Liver (tissue), 9 donors: Measurements from ENCODE around the gene CADM3. TPM values are rescaled to one million over a fixed set of nuclear protein-coding genes. Genes with fewer than 3 reads are reported as not detected.

Source experiments
- DNase-seq: peaks from one replicate; pipeline ENCODE4 v3.0.0-alpha.2; 2017; ENCODE audit warnings: low spot score
- H3K27ac ChIP-seq, 2 donors: one replicate each; pipeline ENCODE4 v1.7.0; 2013; ENCODE audit warnings: inconsistent platforms in 2 of 2, low read length in 2 of 2, control low read depth in 1 of 2, low read depth in 1 of 2, mild to moderate bottlenecking in 1 of 2
- H3K27me3 ChIP-seq, 4 donors: one replicate each; pipeline versions ENCODE4 v1.6.1 to v1.7.0; 2013; ENCODE audit warnings: low read length in 3 of 4, inconsistent platforms in 1 of 4, mild to moderate bottlenecking in 1 of 4, moderate library complexity in 1 of 4; ENCODE audit not compliant: control insufficient read depth in 4 of 4, insufficient read depth in 4 of 4
- H3K36me3 ChIP-seq, 4 donors: one replicate each; pipeline versions ENCODE4 v1.6.1 to v1.7.0; 2013; ENCODE audit warnings: low read length in 3 of 4, mild to moderate bottlenecking in 3 of 4, low read depth in 1 of 4, moderate library complexity in 1 of 4; ENCODE audit not compliant: control insufficient read depth in 4 of 4, insufficient read depth in 3 of 4
- H3K4me1 ChIP-seq, 4 donors: one replicate each; pipeline versions ENCODE4 v1.6.1 to v1.7.0; 2013; ENCODE audit warnings: low read length in 3 of 4, mild to moderate bottlenecking in 3 of 4, moderate library complexity in 1 of 4; ENCODE audit not compliant: control insufficient read depth in 4 of 4, insufficient read depth in 4 of 4
- H3K4me3 ChIP-seq, 3 donors: one replicate each; pipeline versions ENCODE4 v1.6.1 to v1.7.0; 2013; ENCODE audit warnings: low read length in 3 of 3, control low read depth in 1 of 3, low read depth in 1 of 3, mild to moderate bottlenecking in 1 of 3
- H3K9ac ChIP-seq, 2 donors: one replicate each; pipeline ENCODE4 v1.7.0; 2013; ENCODE audit warnings: low read length in 2 of 2, mild to moderate bottlenecking in 2 of 2, moderate library complexity in 2 of 2, control low read depth in 1 of 2, low read depth in 1 of 2
- H3K9me3 ChIP-seq, 4 donors: one replicate each; pipeline versions ENCODE4 v1.6.1 to v1.7.0; 2013; ENCODE audit warnings: low read length in 3 of 4; ENCODE audit not compliant: control insufficient read depth in 4 of 4
- ATF3 ChIP-seq: IDR thresholded peaks from 2 replicates; pipeline ENCODE4 v1.6.1; 2016; ENCODE audit warnings: antibody characterized with exemption
- CTCF ChIP-seq: fragments of 150-350 bp; IDR thresholded peaks from 2 replicates; pipeline ENCODE4 v1.5.1; 2017; ENCODE audit warnings: improper control_type of control experiment, low read depth, low read length; ENCODE audit not compliant: missing input control
- EGR1 ChIP-seq, 2 donors: IDR thresholded peaks; 2 replicates each; pipeline ENCODE4 v1.6.1; 2016 to 2018; ENCODE audit warnings: antibody characterized with exemption in 2 of 2, low read depth in 2 of 2
- FOXA1 ChIP-seq: IDR thresholded peaks from 2 replicates; pipeline ENCODE4 v1.6.1; 2016; ENCODE audit warnings: antibody characterized with exemption
- FOXA2 ChIP-seq: IDR thresholded peaks from 2 replicates; pipeline ENCODE4 v1.6.1; 2016; ENCODE audit warnings: antibody characterized with exemption
- GABPA ChIP-seq, 2 donors: IDR thresholded peaks in 1 of 2; conservative IDR thresholded peaks in 1 of 2; 2 replicates each; pipeline ENCODE4 v1.6.1; 2016; ENCODE audit warnings: antibody characterized with exemption in 2 of 2, mild to moderate bottlenecking in 1 of 2, moderate library complexity in 1 of 2
- HNF4A ChIP-seq, 2 donors: conservative IDR thresholded peaks; 2 replicates each; pipeline ENCODE4 v1.6.1; 2016; ENCODE audit warnings: antibody characterized with exemption in 2 of 2, mild to moderate bottlenecking in 2 of 2
- HNF4G ChIP-seq: IDR thresholded peaks from 2 replicates; pipeline ENCODE4 v1.6.1; 2016; ENCODE audit warnings: antibody characterized with exemption
- JUND ChIP-seq, 2 donors: IDR thresholded peaks; 2 replicates each; pipeline ENCODE4 v1.6.1; 2016; ENCODE audit warnings: antibody characterized with exemption in 2 of 2
- MAX ChIP-seq: IDR thresholded peaks from 2 replicates; pipeline ENCODE4 v1.6.1; 2016; ENCODE audit warnings: antibody characterized with exemption
- REST ChIP-seq: IDR thresholded peaks from 2 replicates; pipeline ENCODE4 v1.6.1; 2016; ENCODE audit warnings: antibody characterized with exemption, mild to moderate bottlenecking
- RXRA ChIP-seq, 2 donors: IDR thresholded peaks; 2 replicates each; pipeline ENCODE4 v1.6.1; 2017 to 2018; ENCODE audit warnings: antibody characterized with exemption in 2 of 2, mild to moderate bottlenecking in 1 of 2
- SP1 ChIP-seq: IDR thresholded peaks from 2 replicates; pipeline ENCODE4 v1.6.1; 2018; ENCODE audit warnings: antibody characterized with exemption, mild to moderate bottlenecking
- TAF1 ChIP-seq: conservative IDR thresholded peaks from 2 replicates; pipeline ENCODE4 v1.6.1; 2016; ENCODE audit warnings: antibody characterized with exemption, mild to moderate bottlenecking
- YY1 ChIP-seq: IDR thresholded peaks from 2 replicates; pipeline ENCODE4 v1.6.1; 2016; ENCODE audit warnings: antibody characterized with exemption, mild to moderate bottlenecking
- ZBTB33 ChIP-seq: IDR thresholded peaks from 2 replicates; pipeline ENCODE4 v1.6.1; 2016; ENCODE audit warnings: antibody characterized with exemption
- WGBS: extraction: QIAGEN DNeasy Blood & Tissue Kit; methylation state at CpG from one replicate; pipeline ENCODE4 v1.1.7; 2013; 5-methylcytosine and 5-hydroxymethylcytosine counted together
- polyA plus RNA-seq, 2 donors: library from polyadenylated mRNA; stranded (reverse) in 1 of 2; unstranded in 1 of 2; fragments of 200-250 nt in 1 of 2; fragments of >200 nt in 1 of 2; fragmentation: Nextera tagmentation in 1 of 2; extraction: Ambion mirVana in 1 of 2; gene quantifications; one replicate each; pipeline versions ENCODE4 v1.2.1 to v1.2.3, GENCODE V29; 2013 to 2015
- total RNA-seq, 2 donors: library from RNA; depleted of rRNA; stranded (reverse); fragments of >200 nt; gene quantifications; one replicate each; pipeline ENCODE4 v1.2.3, GENCODE V29; 2014
- donor health status: healthy.
- donor health status: healthy.
- donor health status: healthy.
- donor health status: healthy.
- donor health status: healthy.

Gene CADM3
- total and polyA plus RNA-seq, 4 donors: 0.14 to 0.25 (median 0.16) TPM

- TF ChIP-seq HNF4A (conservative IDR thresholded peaks at IDR 0.05): no peak
- TF ChIP-seq HNF4G: no peak
- TF ChIP-seq JUND (IDR thresholded peaks at IDR 0.05): no peak
- TF ChIP-seq FOXA2: no peak
- TF ChIP-seq MAX: no peak
- no peak for TF ChIP-seq CTCF
- no peak for TF ChIP-seq RXRA (IDR thresholded peaks at IDR 0.05)
- TF ChIP-seq REST: no peak
- TF ChIP-seq FOXA1: no peak
- TF ChIP-seq EGR1 (IDR thresholded peaks at IDR 0.05; ENCODE audit: low read depth in 2 of 2): no peak
- no peak for TF ChIP-seq ATF3
- TF ChIP-seq SP1: no peak
- TF ChIP-seq GABPA (IDR thresholded peaks at IDR 0.05 in 1 of 2, conservative IDR thresholded peaks at IDR 0.05 in 1 of 2): no peak
- no peaks in the 10 kb centered on the region for H3K9me3 ChIP-seq
- no peaks in the 10 kb centered on the region for H3K4me1 ChIP-seq
- WGBS: 54% methylated on average over 5 of the region's 5 CpGs
- no peaks in the 10 kb centered on the region for H3K36me3 ChIP-seq
- DNase-seq: no peak
- no peak overlapping the region for H3K9ac ChIP-seq
- peaks cover 0 to 15% (median 3%) of the 10 kb centered on the region in 4 donors for H3K27me3 ChIP-seq
- no peak overlapping the region for H3K4me3 ChIP-seq
- no peak overlapping the region for H3K27ac ChIP-seq
Observed at GRCh38 chr1:159142726-159143510, 28.5 kb upstream of the CADM3 start.

GRCh38 chr1:159144571-159144970 lies 26.8 kb upstream of the CADM3 start:
- 87% methylated on average over 3 of the region's 3 CpGs for WGBS
- no peaks in the 10 kb centered on the region for H3K4me1 ChIP-seq
- H3K27me3 ChIP-seq: peaks cover 0 to 11% (median 3%) of the 10 kb centered on the region in 4 donors
- no peaks in the 10 kb centered on the region for H3K9me3 ChIP-seq
- no peak overlapping the region for H3K4me3 ChIP-seq
- no peak for DNase-seq
- H3K36me3 ChIP-seq: no peaks in the 10 kb centered on the region
- H3K27ac ChIP-seq: no peak overlapping the region
- no peak overlapping the region for H3K9ac ChIP-seq
- TF ChIP-seq HNF4A (conservative IDR thresholded peaks at IDR 0.05) (no peak), FOXA2 (no peak), MAX (no peak), RXRA (IDR thresholded peaks at IDR 0.05) (no peak), ZBTB33 (no peak), TAF1 (no peak), REST (no peak), SP1 (no peak), FOXA1 (no peak), ATF3 (no peak), JUND (IDR thresholded peaks at IDR 0.05) (no peak), YY1 (no peak), GABPA (IDR thresholded peaks at IDR 0.05 in 1 of 2, conservative IDR thresholded peaks at IDR 0.05 in 1 of 2) (no peak), EGR1 (IDR thresholded peaks at IDR 0.05; ENCODE audit: low read depth in 2 of 2) (no peak)
